NCI-H2171 treated with DMSO at 0.1 percent for 48 hours (cell line): ENCODE measurements around the gene TENT4A.
A peak's percentile ranks its signal among the peaks of the same experiment; 100 is the strongest.

Experiments used
- DNase-seq: peaks from one replicate; lab custom pipeline; 2025; lab: John Stamatoyannopoulos, UW

TENT4A gene

GRCh38 chr5:6733411-6734242 is 20.4 kb downstream of the TENT4A start:
- DNase-seq: no peak

DNA sequence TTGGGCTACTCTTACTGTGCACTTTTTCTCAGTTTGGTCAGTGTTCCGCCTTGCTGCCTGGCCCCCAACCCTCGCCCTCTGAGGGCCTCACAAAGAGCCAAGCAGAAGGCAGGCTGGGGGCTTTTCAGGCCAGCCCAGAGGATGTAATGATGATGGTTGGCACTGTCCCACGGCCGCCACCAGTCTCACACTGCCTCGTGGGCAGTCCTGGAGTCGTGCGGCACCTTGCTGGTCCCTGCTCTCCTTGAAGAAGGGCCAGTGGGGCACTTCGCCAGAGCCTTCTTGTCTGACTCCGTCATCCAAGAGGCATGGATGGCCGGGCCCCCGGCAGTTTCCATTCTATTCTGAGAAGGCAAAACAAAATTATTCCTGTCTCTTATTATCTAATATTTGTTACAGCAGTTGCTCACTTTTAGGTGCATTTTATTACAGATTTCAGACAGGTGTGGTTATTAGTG is 21.0 kb downstream of the TENT4A start:
- no peak for DNase-seq

DNA sequence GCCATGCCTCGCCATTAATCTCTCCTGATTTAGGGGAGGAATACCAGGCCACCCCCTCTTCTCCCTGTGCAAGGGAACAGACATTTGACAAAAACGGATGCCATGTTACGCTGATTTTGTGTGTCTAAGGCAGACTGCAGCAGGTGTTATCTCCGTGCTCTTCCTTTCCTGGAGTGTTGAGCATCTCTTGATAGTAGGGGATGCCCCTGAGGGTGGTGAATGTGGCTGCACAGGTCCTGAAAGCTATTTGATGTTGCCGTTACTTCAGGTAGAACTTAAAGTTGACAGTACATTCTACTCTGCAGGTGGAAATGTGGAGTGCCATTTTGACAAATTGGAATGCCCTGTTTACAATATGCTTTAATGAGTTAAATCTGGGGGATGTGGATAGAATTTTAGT is 21.5 kb downstream of the TENT4A start:
- no peak for DNase-seq

DNA sequence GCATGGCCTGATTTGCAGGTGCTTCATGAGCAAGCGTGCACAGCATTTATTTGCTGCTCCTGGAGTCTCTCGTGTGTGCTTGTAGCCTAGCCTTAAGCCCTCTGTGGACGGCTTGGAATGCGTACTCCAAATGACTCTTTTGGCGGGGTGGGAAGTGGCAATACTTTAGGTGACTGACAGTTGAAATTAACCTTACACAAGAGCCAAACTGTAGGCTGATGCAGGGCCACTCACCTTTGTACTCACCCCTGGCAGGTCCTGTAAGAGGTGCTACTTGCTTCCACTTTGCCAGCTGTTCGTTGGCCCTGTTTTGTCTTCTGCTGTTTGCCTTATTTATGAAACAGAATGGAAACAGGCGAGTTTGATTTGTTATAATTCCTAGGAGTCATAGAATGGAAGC is 22.9 kb downstream of the TENT4A start:
- DNase-seq: no peak

DNA sequence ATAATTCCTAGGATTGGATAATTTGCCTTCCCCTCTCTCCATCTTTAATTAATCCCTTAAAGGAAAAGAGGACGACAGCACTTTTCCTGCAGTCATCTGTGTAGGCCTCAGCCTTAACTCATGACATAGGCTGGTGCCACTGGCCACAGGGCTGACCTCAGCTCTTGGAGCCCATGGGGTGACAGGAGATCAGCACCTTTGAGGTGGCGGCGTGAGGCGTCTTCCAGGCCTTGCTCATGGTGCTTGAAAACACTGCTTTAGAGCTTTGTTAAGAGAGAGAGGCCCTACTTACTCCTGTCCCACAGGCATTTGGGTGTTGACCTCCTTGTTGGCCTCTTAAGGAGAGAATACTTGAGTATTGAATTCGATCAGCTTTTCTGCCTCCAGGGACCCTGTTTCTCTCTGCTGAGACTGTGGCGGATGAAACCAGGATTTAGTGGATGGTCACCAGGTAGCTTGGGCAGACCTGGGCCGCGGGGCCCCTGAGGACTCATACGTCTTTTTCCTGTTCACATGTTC is 23.4 kb downstream of the TENT4A start:
- no peak for DNase-seq

DNA sequence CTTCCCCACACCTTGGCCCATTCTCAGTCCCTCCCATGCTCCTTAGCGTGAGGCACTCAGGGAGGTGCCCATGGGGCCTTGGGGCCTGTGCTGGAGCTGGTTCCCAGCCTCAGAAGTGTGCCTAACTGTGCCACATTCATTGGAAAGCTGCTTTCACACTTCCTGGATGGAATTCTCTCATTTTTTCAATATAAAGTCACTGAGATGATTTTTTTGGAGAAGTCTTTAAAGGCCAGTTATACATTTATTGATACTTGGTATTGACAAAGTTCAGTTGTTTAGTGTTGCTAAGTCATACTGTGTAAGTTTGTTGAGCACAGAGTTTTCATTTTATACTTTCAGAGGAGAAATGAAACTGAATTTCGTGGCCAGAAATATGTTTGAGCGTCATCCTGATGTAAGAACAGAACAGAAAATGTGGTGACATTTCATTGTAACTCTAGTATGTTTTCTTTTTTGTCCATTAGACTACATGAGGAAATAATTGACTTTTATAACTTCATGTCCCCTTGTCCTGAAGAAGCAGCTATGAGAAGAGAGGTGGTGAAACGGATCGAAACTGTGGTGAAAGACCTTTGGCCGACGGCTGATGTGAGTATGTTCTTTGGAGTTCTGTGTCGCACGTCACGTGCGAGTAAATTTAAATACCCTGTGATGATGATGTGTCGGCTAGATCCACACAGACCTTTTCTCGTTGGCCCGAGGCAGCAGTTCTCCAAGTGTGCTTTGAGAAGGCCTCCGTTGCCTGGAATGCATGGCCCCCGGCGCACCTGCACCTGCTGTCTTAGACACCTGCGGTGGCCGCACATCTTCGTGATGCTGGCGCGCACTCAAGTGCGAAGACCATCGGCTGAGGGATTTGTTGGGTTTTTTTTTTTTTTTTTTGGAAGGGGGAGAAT is 24.1 kb downstream of the TENT4A start:
- no peak for DNase-seq

DNA sequence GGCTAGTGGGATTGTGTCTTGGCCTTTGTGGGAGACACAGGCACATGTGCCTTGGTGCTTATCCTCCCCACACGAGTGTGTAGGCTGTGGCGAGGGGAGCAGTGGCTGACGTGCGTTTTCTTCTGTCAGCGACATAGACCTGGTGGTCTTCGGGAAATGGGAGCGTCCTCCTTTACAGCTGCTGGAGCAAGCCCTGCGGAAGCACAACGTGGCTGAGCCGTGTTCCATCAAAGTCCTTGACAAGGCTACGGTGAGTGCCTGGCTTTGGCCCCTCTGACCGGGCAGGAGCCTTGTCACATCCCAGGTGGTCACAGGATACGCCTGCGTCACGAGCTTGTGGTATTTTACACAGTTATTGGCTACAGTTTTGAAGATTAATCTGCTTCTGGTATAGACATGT is 26.4 kb downstream of the TENT4A start:
- DNase-seq: no peak

- DNase-seq: no peak
Observed at GRCh38 chr5:6740586-6741150, 27.4 kb downstream of the TENT4A start.

DNA sequence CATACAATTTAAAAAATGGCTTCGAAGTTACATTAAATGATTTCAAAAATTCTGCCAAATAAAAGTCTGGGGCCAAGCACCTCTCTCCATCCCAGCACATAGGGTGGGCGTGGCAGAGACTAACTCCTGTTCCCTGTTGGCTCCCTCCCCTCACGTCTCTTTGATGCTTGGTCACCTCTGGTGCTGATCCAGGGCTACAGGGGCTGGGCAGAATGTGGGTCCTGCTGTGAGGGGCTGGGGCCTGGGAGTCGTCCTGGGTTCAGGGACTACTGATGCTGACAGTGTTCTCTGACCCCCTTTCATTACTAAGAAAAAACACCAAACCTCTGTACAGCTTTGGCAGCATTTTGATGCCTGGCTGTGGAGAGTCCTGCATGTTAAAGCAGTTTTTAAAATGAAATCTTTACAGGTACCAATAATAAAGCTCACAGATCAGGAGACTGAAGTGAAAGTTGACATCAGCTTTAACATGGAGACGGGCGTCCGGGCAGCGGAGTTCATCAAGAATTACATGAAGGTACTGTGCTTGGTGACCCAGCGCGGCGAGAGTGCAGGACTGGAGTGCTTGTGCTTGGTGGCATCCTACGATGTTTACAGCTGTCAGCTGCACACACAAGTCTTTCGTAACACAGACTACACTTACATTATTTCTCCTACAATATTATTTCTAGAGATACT is 29.0 kb downstream of the TENT4A start:
- DNase-seq: no peak

DNA sequence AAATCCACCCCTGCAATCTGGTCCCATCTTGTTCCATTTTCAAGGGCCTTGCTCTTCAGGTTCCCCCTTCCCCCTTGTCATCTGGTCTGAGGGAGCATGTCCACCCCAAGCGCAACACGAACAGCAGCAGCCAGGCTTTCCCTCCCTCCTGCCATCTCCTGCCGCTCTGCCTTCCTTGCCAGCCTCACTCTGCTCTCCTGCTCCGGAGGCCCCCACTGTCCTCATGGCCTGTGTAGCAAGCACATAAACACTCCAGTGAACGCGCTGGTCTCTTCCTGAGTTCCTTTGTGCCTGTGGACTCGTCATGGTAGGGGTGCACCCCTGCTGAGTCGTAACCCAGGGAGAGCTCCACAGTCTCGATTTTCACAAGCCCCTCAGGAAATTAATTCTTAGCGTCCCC is 29.9 kb downstream of the TENT4A start:
- DNase-seq: no peak

- no peak for DNase-seq
Observed at GRCh38 chr5:6744841-6745705, 31.8 kb downstream of the TENT4A start.

DNA sequence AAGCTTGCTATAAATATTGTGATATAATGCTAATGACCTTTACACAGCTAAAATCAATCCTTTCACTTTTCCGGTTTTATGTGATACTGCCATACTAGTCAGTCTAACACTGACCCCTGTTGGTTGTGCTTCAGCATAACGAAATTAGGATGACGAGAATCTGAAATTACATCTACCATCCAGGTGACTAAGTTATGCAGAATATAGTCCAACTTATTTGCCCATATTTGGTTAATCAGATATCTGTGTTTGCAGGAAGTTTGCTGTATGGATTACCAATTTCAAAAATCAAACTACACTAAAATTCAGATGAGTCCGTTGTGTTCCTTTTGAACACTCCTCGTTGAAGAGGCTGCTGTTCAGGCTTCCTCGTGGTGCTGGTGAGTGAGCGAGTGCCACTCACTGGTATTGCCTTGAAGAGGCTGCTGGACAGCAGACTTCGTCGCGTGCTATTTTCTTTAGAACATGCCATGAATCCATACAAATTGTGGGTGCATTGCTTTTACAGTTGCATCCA is 32.5 kb downstream of the TENT4A start:
- DNase-seq: peak; percentile 35

DNA sequence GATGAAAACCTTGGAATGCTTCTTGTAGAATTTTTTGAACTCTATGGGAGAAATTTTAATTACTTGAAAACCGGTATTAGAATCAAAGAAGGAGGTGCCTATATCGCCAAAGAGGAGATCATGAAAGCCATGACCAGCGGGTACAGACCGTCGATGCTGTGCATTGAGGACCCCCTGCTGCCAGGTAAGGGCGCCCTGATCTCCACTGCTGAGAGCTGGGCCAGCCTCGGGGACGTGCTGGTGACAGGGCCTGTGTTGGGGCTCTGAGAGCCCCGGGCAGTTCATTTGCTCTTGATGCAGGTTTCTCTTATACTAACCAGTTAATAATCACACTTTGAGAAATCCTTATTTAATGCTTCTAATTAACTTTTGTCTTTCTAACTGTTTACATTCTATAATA is 33.0 kb downstream of the TENT4A start:
- no peak for DNase-seq

DNA sequence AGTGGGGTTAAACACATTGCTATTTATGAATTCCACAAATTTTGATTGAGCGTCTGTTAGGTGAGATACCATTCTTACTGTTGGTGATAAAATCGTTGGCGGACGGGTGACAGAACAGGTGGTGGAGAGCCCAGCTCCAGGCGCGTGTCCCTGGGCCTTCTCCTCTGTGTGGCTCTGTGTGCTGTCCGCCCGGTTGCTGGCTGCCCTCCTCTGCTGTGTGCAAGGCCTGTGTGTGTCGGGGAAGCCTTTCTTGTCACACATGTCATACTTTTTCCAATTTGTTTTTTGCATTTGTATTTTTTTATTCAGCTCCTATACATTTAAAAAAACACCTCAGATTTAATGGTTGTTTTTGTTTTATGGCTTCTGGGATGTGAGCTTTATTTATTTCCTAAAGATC is 33.9 kb downstream of the TENT4A start:
- no peak for DNase-seq

GRCh38 chr5:6748142-6748541 is 34.9 kb downstream of the TENT4A start:
- DNase-seq: no peak

GRCh38 chr5:6749026-6749716 is 35.9 kb downstream of the TENT4A start:
- no peak for DNase-seq

DNA sequence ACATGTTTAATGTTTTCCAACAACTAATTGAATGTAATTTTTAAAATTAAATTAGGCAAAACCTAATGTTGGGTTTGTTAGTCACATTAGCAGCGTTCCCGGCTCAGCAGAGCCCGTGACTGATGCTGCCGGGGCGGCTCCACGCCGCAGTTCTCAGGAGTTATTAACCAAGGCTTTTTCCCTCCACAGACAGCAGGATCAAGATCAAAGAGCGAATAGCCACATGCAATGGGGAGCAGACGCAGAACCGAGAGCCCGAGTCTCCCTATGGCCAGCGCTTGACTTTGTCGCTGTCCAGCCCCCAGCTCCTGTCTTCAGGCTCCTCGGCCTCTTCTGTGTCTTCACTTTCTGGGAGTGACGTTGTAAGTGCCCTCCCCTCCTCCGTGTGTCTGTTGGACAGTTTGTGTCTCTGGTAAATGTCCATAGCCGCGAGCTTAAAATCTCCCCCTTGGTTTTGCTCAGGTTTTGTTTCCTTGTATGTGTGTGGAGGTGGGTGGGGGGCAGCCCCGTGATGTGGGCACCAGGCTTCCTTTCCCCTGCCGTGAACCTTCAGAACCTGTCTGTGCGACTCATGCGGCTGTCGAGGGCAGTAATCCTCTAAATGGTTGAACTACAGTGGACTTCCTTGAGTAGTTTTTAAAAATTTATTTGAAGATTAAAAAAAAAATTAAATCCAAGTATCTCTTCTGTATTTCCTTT is 37.1 kb downstream of the TENT4A start:
- no peak for DNase-seq

DNA sequence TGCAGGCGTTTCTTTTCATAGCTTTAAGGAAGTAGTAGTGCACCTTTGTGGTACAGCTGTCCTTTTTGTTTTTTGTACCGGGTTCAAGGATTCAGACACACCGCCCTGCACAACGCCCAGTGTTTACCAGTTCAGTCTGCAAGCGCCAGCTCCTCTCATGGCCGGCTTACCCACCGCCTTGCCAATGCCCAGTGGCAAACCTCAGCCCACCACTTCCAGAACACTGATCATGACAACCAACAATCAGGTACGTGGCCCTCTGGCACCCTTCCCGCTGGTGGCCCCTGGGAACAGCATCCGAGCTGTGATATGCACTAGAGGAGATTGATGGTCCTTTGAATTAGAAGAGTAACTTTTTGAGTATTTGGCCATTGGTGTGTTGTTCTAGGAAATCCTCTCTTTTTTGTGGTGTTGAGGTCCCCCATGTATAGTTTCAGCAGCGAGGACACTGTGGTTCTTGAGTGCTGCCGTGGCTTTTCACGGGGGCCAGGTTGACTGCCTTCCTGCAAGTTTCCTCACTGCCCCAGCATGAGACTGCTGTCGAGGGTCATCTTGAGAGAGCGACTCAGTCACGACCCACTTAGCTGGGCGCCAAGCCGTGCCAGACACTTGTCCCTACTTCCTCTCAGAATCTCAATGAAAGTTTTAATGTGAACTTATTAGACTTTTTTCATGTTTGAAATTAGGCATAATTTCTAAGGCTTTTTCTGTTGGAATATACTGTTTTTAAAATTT is 37.9 kb downstream of the TENT4A start:
- DNase-seq: no peak

GRCh38 chr5:6752236-6752635 is 39.0 kb downstream of the TENT4A start:
- no peak for DNase-seq
